Kidney capillary endothelial cell (primary cell): ENCODE measurements around the gene ISG20L2.
A peak's percentile ranks its signal among the peaks of the same experiment; 100 is the strongest.

Source experiments
- DNase-seq: peaks from one replicate; pipeline ENCODE4 v3.0.0-alpha.2; 2018; ENCODE audit warnings: low spot score

ISG20L2 gene

DNA sequence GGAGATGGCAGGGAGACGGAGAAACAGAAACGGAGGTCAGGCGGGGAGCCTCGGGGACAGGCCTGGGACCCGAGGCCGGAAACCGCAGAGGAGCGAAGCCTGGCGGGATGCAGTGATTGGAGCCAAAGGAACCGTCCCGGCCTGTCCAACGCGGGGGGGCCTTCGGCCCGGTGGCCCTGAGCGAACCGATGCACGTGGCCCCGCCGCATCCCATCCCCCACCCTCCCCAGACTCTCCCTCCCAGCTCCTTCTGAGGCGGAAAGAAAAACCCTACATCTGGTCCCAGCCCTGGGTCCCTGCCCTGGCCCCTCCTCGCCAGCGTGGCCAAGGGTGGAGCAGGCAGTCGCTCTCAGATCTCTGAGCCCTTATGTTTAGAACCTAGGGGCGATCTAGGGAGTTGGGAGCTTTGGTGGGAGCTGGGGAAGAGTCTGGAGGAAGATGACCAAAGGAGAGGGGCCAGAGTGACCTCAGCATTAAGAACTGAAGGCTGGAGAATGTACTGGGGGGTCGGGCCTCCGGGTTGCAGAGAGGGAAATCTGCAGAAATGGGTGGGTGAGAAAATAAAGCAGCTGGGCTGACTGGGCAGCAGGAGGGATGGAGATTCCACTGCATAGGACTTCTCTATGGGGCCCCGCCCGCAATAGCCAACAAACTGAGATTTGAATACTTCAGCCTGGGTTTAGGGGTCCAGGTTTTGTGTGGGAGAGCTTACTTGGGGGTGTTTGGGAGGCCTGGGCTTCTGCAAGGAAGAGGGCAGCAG lies 21.7 kb downstream of the ISG20L2 start:
- DNase-seq = no peak

DNA sequence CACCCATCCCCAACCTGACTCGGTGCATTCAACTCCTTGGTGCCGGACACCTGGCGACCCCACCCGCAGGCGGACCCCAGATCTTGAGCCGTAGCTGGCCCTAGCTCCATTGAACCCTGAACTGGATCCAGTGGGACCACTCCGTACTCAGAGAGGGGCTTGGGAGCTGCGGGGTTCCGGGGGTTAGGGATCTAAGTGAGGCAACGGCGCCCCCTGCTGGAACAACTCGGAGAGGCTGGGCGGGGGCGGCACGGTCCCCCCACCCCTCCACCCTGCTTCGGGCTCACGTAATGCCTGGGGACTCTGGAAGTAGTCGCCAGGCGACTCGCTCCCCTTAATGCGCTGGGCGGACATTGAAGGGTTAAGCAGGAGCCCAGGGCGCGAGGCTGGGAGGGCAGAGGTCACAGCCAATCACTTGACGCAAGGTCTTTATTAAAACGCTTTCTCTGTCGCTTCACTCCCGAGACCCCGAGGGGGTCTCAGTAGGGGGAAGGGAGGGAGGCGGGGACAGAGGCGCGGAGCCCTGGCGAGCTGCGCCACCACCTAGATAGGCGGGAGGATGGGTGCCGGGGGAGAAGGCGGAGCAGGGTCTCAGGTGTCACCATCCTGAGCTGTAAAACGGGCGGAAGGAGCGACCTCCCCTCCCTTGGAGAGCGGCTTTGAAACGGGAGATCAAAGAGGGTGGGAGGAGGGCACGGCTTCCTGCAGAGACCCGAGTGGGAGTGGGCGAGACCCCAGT lies 22.5 kb downstream of the ISG20L2 start:
- no peak for DNase-seq

DNA sequence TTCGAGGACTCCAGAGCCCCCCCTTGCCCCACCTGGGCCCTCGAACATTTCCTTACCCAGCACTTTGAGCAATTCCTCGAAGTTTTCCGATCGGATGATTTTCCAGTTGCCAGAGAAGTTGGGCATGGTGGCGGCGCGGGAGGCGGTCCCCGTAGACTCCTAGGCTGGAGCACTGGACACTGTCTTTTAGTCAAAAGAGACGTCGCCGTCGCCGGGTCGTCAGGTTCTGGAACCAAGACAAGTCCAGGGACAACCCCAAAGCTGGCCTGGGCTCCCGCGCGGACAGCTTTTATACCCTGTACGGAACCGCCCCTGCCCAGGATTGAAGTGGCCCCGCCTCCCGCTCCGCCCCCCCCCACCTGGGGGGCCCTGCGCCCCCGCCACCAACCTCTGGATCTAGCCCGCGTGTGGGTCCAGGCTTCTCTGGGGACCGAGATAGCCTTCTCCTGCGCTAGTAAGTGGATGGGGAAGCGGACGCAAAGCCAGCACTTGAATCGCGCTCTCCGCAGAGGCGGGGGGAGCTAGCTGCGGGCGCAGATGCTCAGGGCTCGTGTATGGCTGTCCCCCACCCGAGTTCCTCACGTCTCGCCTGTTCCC lies 23.1 kb downstream of the ISG20L2 start, which contains the start of gene CRABP2:
Gene CRABP2 (minus strand): TSS at position 263 of the 597 bp plus-strand sequence. CDS start 137 bp downstream, at position 126.
- no peak for DNase-seq

DNA sequence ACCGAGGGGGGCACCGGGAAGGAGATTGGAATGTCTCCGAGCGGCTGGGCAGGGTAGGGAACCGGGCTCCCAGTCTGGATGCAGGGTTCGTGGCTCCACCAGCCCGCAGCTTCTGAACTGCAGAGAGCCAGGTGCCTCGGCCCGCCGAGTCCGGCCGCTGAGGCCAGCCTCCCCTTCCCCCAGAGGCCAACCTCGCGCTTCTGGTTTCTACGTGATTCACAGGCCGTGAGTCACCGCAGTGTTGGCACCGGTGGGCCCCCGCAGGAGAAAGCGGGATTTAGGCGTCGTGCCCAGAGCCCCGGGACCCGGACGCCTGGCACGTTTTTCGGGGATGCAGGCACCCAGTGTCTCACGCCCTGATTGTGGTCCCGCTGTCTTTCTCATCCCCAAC lies 23.6 kb downstream of the ISG20L2 start:
- peak; percentile 42 for DNase-seq

DNA sequence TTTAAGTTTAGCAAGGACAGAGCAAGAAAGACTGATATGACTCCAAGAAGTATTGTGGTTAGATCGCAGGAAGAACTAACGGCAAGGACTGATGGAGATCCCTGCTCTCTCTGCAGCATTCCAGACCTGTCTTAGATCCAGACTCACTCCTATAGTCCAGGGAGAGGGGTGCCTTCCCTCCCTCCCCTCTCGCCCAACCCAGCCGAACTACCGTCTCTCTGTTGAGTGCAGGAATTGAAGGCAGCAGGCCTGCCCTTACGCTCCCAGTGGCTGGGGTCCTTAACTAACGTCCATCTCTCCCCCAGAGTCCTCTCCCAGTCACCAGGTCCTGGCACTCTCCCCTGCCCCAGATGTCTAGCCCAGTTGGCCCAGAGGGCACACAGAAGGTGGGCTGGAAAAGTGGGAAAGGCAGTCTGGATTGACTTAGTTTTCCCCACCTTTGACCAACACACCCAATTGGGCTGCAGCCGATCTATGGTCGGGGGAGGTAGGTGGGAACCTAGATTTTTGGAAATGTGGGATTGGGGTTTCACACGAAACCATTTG lies 24.3 kb downstream of the ISG20L2 start:
- DNase-seq = no peak

DNA sequence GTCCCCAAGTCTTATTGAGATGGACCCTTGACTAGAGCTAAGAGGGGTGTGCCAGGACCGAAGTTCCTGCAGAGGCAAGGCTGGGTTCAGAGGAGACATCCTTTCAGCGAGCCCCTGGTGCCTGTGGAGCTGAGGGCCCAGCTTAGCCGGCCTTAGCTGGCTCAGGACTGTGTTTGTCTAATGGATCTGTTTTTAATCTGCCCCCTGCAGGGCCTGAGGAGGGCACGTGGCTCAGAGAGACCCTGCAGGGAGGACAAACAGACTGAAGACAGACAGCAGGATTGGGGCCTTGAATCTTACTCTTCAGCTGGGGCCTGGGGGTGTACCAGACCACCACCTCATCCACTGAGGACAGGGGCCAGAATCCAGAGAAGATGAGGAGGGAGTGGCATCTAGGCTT lies 24.8 kb downstream of the ISG20L2 start:
- no peak for DNase-seq

DNA sequence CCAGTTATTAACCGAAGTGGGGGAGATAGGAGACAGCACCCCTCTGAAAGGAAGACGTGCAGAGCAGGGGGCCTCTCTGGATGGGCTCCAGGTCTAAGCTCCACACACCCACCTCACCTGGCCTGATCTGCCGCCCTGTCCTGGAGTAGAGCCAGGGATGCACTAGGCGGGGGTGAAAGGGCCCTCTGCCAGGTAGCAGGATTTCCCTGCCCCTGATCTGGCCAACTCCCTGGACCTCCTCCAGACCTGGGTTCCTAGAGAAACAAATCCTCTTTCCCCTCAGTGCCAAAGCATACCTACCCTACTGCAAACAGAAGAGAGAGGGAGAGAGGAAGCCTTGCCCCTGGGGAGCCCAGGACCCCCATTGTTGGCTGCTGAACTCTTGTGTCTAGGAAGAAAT lies 25.2 kb downstream of the ISG20L2 start:
- DNase-seq = no peak

DNA sequence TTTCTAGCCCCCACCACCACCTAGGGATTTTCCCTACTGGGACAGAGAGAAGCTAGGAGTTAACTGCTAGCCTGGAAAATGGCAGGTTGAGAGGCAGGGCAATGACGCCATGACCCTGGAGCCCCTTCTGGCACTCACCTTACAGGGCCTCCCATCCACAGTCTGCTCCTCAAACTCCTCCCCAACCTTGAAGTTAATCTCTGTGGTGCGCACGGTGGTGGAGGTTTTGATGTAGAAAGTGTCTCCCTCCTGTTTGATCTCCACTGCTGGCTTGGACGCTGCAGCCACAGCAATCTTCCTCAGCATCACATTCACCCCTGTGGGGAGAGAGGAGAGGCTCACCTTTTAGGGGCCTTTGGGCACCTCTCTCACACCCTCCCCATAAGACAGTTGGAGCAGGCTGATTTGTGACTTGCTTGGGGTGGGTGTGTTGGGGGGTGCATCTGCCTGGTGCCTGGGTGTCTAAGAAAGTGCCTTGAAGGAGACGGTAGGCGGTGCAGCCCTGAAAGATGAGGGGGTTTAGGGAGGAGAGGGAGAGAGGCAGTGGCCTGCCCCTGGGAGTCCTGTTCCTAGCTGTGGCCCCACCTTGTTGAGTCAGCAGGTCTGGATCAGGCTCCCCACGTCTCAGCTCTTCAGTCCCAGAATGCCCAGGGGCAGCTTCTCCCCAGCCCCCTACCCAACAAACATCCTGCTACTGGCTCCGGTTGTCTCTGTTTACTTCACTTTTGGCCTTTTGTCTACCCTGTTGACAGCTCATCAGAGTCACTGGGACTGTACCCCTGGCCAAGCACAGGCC lies 27.6 kb downstream of the ISG20L2 start:
- DNase-seq = no peak

DNA sequence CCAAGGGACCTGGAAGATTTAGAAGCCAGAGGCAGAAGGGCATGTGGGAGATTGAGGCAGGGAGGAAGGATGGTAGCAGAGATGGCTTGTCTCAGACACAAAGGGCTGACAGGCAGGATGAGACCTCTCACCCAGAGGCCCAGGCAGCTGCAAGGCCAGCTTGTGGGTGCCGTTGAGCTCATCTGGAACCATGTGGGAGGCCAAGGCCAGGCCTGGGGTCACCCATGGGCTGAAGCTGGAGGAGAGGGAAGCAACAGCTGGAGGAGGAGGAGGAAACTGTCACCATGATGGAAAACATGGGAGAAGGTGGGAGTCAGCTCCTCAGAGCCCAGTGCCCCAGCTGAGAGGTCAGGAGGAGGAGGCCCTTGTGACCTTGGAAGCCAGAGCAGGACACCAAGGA lies 29.6 kb downstream of the ISG20L2 start:
- DNase-seq = no peak

DNA sequence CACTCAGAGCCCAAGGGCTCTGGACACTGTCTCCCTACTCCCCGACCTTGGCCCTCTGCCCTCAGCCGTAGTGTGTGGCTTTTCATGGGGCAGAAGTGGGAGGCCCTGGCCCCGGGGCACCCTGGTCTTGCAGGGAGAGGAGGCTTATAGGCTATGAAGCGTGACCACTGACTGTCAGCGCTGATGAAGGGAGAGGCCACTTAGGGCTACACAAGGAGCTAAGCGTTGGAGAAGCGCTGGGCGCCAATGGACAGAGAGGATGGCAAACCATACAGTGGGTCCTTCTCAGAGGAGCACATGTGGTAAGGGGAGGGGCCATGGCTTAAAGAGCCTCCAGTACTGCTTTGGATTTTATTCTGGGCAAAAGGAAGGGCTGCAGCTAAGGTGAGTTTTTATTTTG lies 31.1 kb downstream of the ISG20L2 start:
- no peak for DNase-seq

DNA sequence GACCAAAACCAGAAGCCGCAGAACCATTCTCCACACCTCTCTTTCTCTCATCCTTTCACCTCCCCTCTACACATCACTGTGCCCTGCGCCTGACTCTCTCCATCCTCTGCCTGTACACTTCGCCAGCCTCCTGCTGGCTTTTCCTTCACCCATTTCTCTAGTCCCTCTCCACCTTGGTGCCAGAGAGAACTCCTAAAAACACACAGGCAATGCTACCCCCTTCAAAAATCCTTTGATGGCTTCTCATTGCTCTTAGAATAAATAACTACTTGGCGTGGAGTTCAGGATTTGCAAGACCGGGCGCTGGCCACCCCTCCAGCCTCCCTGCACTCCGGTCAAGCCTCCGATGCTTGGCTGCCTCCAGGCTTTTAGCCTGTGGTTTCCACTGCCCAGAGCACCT lies 31.8 kb downstream of the ISG20L2 start:
- no peak for DNase-seq

DNA sequence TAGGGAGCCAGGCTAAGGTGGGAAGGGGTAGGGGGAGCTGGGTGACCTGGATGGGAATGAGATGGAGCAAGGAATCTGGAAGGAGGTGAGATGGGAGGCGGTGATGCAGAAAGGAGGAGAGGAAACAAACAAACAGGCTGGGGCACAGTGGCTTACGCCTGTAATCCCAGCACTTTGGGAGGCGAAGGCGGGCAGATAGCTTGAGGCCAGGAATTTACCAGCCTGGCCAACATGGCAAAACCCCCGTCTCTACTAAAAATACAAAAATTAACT lies 33.9 kb downstream of the ISG20L2 start:
- no peak for DNase-seq

DNA sequence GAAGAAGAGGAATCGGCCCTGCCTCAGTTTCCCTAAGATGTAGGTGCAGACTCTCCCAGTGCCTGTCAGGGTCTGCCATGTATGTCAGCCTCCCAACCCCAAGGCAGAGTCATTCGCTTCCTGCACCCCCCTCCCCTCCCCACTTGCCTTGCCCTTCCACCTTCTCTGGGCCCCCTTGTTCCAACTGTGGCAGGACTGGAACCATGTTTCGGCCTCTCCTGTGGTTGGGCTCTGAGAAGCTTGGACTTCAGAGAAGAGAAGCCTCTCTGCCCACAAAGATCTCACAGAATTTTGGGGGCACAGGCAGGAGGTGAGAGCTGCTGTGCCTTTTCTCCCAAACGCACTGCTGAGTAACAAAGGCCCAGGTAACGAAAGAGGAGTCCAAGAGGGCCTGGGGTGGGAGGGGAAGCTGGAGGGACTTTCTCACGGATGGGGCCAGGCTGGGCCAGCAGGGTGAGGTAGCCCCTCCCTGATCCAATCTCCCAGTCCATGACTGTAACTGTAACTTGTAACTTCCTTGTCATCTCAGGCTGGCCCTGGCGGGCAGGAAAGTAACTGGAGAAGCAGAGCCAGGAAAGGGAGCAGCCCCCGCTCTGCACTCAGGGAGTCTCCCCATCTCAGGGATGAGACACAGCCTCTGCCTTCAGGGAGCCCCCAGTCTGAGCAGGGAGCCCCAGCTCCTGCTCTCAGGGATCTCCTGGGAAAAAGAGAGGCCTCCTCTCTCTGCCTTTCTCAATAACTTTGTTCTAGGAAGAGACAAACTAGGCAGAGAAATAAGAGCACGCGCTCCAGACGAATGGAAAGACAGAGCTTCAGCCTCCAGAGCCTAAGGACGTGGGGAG lies 34.5 kb downstream of the ISG20L2 start:
- no peak for DNase-seq

DNA sequence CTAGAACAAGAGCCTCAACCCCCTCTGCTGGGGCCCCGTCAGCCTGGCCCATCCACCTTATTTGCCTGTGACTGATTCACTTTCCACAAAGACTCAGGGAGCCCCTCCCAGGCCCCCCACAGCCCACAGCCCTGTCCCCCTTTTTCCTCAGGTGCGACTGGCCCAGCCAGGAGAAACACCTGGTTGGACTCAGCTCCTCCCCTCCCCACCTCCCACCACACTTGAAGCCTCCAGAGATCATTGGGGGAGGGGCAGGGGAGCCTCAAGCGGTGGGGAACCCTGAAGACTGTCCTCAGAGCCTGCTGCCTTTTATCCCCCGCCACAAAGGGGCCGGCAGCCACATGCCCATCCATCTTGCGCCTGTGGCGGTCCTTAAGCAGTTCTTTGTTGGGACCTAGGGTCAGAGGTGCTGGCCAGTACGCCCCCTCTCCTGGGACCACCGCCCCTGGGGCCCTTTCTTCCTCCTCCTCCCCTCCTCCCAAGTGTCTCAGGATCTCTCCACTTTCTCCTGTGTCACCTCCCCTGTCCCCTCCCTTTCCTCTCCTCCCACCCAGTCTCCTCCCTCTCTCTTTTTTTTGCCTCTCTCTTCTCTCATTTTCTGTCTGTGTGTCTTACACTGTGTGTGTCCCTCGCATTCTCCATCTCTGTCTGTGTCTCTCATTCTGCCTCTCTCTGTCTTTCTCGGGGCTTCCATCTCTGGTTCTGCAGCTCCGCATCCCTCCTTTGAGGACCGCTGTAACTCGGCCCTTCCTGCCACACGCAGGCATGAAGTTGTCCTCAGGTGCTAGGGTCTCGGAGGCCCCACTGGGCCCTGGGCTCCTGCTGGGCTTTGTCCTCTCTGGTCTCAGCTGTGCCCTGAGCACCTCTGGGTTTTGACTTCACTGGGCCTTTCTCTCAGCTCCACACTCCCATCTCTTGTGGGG lies 35.4 kb downstream of the ISG20L2 start:
- no peak for DNase-seq

DNA sequence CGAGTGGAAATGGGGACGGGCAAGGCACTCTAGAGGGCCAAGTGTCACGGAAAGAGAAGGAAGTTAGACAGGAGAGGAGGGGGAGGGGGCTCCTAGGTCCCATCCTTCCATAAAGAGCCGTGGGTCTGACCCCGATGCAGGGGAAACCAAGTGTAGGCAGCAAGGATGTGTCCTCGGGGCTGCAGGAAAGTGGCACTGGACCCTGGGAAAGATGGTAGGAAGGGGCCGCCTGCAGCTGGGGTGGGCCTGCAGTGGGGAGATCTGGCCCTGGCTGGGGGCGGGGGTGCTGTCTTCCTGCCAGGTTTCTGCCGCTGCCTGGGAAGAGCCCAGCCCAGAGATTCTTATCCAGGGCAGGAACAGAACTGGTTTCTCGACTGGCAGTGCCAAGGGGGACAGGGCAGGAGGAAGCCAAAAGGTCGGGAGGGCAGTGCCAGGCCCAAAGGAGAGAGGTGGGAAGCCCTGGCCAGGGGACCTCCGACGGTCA lies 36.1 kb downstream of the ISG20L2 start:
- DNase-seq = no peak

DNA sequence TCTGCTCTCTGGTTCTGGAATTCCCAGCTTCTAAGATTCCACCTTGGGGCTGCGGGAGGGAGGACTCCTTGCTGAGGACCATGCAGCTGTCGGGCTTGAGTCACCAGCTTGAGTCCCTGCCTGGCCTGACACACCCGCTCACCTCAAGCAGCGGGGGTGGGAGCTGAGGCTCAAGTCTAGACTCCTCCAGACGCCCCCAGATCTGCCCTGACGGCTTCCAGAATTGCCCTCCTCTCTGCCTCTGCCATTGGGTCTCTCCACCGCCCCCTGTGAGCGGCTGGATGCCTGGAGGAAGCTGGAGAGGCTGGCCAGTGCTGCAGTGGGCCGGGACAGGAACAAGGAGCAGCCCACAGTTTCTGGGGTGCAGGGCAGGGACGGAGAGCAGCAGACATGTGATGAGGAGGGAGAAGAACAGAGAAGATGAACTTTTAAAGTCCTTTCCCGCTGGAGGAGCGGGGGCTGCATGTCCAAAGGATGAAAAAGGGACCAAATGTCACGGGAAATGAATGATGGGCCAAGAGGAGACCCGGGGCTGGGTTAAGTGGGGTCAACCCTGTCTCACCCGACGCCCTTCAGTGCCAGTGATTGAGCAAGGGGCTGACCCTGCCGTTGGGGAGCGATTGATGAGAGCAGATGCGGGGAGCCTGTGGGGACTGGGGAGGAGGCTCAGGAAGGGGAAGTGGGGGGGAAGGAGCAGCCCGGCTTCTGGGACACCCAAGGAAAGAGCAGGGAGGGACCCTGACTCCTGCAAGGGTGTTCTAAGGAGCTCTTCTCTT lies 36.7 kb downstream of the ISG20L2 start:
- DNase-seq = no peak

DNA sequence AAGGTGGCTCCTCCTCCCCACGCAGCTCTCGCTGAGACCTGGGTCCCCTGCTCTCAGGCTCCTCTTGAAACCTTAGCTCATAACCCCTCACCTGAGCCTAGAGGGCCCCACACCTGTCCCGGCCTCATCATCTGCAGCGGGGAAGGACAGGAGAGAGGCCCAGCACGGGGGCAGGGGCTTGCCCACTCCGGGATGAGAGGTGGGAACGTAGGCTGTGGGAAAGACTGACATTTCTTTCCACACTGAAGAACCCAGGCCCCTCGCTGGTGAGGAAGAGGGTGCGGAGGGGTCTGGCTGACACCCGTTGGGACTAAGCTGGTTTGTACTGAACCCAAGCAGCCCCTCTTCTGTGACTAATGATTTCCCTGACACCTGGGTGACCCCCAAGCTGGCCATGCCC lies 37.4 kb downstream of the ISG20L2 start:
- DNase-seq = no peak

DNA sequence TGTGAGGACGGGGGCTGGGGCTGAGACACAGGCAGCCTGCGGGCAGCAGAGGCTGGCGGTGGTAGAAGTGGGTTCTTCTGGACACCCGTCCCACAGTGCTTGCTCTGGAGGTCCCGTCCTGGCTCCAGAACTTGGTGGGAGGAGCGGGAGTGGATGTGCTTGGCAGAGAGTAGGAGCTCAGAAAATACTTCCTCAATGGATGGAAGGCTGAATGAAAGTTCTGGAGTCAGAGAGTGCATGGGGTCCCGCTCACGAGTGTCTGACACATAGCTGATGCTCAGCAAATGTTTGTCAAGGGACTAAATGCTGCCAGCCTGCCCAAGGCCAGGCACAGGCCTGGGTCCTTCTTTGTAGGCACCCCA lies 37.9 kb downstream of the ISG20L2 start:
- DNase-seq = no peak

DNA sequence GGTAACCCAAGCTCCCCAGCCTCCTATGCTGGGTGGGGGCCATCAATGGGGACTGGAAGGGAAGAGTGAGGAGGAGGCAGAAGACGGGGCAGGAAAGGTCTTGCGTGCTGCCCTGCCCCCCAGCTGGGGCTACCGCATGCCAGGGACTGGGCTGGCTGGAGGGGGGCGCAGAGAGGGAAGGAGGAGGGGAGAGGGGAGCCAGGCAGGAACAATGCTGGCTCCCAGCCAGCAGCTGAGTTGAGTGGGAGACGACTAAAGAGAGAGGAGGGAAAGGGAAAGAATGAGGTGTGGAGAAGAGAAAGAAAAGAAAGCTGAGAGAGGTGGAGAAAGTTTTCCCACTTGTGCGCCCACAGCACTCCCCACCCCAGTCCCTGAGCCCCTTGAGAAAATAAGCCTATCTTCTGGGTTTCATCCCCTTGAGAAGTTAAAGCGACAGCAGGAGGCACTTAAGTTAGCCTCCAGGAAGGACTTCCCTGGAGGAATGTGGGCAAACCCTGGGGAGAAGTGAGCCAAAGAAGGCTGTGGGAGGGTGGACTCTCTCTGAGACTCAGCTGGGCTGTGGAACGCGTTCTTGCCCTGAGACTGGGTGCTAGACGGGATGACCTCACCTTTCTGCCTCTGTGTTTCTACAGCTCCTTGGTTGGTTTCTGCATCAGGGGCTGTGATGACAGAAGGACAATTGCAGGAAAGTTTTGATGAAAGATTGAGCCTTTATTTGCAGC lies 38.5 kb downstream of the ISG20L2 start:
- no peak for DNase-seq
